GM12891 (cell line): Measurements from ENCODE around the gene PPP1R18.

Source experiments
- PAX5 ChIP-seq: IDR thresholded peaks from 2 replicates; pipeline ENCODE4 v1.6.1; 2011; ENCODE audit warnings: low read length, moderate library complexity, mild to moderate bottlenecking; ENCODE audit not compliant: insufficient read depth, severe bottlenecking
- POLR2A ChIP-seq: IDR thresholded peaks from 2 replicates; pipeline ENCODE4 v1.6.1; 2011; ENCODE audit warnings: low read depth, low read length, control low read depth
- POLR2AphosphoS5 ChIP-seq: IDR thresholded peaks from 2 replicates; pipeline ENCODE4 v1.6.1; 2011; ENCODE audit warnings: low read depth, low read length, control low read depth
- POU2F2 ChIP-seq: IDR thresholded peaks from 2 replicates; pipeline ENCODE4 v1.6.1; 2011; ENCODE audit warnings: low read depth, mild to moderate bottlenecking, control low read depth, low read length, moderate library complexity
- SPI1 ChIP-seq: IDR thresholded peaks from 2 replicates; pipeline ENCODE4 v1.6.1; 2011; ENCODE audit warnings: low read depth, low read length, control low read depth
- TAF1 ChIP-seq: IDR thresholded peaks from 2 replicates; pipeline ENCODE4 v1.6.1; 2011; ENCODE audit warnings: low read depth, low read length, control low read depth

DNA sequence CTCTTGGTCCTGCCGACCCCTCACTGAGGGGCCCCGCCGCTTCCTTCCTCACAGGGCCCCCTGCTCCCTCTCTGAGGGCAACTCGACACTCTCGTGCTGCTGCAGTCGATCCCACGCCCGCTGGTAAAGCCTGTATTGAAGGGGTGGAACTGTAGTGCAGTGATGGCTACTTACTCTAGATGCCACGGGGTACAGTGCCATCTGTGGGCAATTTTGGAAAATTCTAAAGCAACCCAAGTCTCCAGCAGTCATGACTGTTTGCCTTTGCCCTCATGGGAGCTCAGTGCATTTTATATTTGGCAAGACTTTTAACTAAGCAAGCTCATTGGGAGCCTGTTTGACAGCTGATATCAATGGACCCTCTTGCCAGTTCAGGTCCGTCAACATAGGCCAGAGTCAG, 46.0 kb downstream of the PPP1R18 start:
- TF ChIP-seq POLR2A, result no peak
- TF ChIP-seq POLR2AphosphoS5, result no peak
- no peak for TF ChIP-seq TAF1
- TF ChIP-seq POU2F2, result no peak
- no peak for TF ChIP-seq SPI1
- TF ChIP-seq PAX5, result no peak
